BE2C (cell line): ENCODE results near the gene PSME1. TPM values are rescaled to one million over a fixed set of nuclear protein-coding genes. Genes with fewer than 3 reads are reported as not detected.

Experiments
- DNase-seq: peaks from one replicate; pipeline ENCODE4 v3.0.0-alpha.2; 2020
- H3K27me3 ChIP-seq: fragments of 250-450 bp; sonication (Bioruptor Pico); 2 replicates; pipeline ENCODE4 v1.5.1; 2020; ENCODE audit warnings: mild to moderate bottlenecking
- H3K36me3 ChIP-seq: fragments of 250-450 bp; sonication (Bioruptor Pico); 2 replicates; pipeline ENCODE4 v1.5.1; 2020; ENCODE audit warnings: mild to moderate bottlenecking
- H3K4me1 ChIP-seq: fragments of 250-450 bp; sonication (Bioruptor Pico); 2 replicates; pipeline ENCODE4 v1.5.1; 2020
- H3K4me3 ChIP-seq: 2 replicates; pipeline ENCODE4 v1.5.1; 2011; ENCODE audit warnings: low read depth, low read length
- H3K9me3 ChIP-seq: fragments of 250-450 bp; sonication (Bioruptor Pico); 2 replicates; pipeline ENCODE4 v1.5.1; 2020
- CTCF ChIP-seq: IDR thresholded peaks from 2 replicates; pipeline ENCODE4 v1.5.1; 2012; ENCODE audit warnings: mild to moderate bottlenecking, low read depth, low read length
- polyA plus RNA-seq: library from polyadenylated mRNA; unstranded; fragments of >200 nt; gene quantifications from one replicate; pipeline ENCODE4 v1.2.1, GENCODE V29; 2012; ENCODE audit warnings: low read depth, missing spikeins; ENCODE audit not compliant: insufficient read length, insufficient read depth

The PSME1 gene
- 57.4 TPM for polyA plus RNA-seq

- no peaks in the 10 kb centered on the region for H3K4me1 ChIP-seq
- H3K9me3 ChIP-seq = no peaks in the 10 kb centered on the region
- DNase-seq = peak; percentile 96
- no peak for TF ChIP-seq CTCF
- peak within 1 kb of the TSS; percentile 80 for H3K4me3 ChIP-seq
- peaks cover 16% of the 10 kb centered on the region for H3K36me3 ChIP-seq
- H3K27me3 ChIP-seq = no peaks in the 10 kb centered on the region
These were observed at the start of gene PSME1 for GRCh38 chr14:24135834-24136683. TSS of gene PSME1 (plus strand) at chr14:24136194. CDS start at chr14:24136263, 69 bp downstream.

- Histone ChIP-seq H3K36me3 (no peaks in the 10 kb centered on the region), H3K9me3 (no peaks in the 10 kb centered on the region), H3K4me3 (no peak overlapping the region), H3K4me1 (peaks cover 5% of the 10 kb centered on the region; the same call in 1 of the 2 replicates), H3K27me3 (no peaks in the 10 kb centered on the region)
- DNase-seq = no peak
- no peak for TF ChIP-seq CTCF
These were observed 49.0 kb upstream of the PSME1 start for GRCh38 chr14:24087004-24087403.

- Histone ChIP-seq H3K4me3 (no peak overlapping the region), H3K36me3 (no peaks in the 10 kb centered on the region), H3K27me3 (no peaks in the 10 kb centered on the region), H3K4me1 (peaks cover 5% of the 10 kb centered on the region; the same call in 1 of the 2 replicates), H3K9me3 (no peaks in the 10 kb centered on the region)
- TF ChIP-seq CTCF = no peak
- DNase-seq = no peak
These were observed 47.9 kb upstream of the PSME1 start for GRCh38 chr14:24088095-24088494.

- no peaks in the 10 kb centered on the region for H3K9me3 ChIP-seq
- H3K27me3 ChIP-seq = no peaks in the 10 kb centered on the region
- no peaks in the 10 kb centered on the region for H3K36me3 ChIP-seq
- DNase-seq = no peak
- no peak for TF ChIP-seq CTCF
- H3K4me3 ChIP-seq = no peak overlapping the region
- H3K4me1 ChIP-seq = peaks cover 10% of the 10 kb centered on the region
These were observed 46.1 kb upstream of the PSME1 start for GRCh38 chr14:24089890-24090289.

- H3K4me3 ChIP-seq = no peak overlapping the region
These were observed 43.9 kb upstream of the PSME1 start for GRCh38 chr14:24092110-24092504.

More at GRCh38 chr14:24092110-24092504, 43.9 kb upstream of the PSME1 start:
- H3K27me3 ChIP-seq = no peaks in the 10 kb centered on the region
- H3K36me3 ChIP-seq = peaks cover 5% of the 10 kb centered on the region; the same call in 1 of the 2 replicates
- peaks cover 10% of the 10 kb centered on the region for H3K4me1 ChIP-seq
- H3K9me3 ChIP-seq = no peaks in the 10 kb centered on the region
- TF ChIP-seq CTCF = no peak
- DNase-seq = no peak
